Heart left ventricle (tissue), 13 donors: ENCODE data around the gene ODC1.

Source experiments
- CTCF ChIP-seq, 12 donors: fragments of 200-600 bp; sonication (generic) in 4 of 12; IDR thresholded peaks; one replicate each; pipeline versions ENCODE4 v1.5.0 to v1.8.0; 2018 to 2022; ENCODE audit warnings: antibody characterized with exemption in 12 of 12, mild to moderate bottlenecking in 5 of 12
- POLR2A ChIP-seq, 2 donors: fragments of 450-650 bp; IDR thresholded peaks; one replicate each; pipeline ENCODE4 v1.6.1; 2017; ENCODE audit warnings: antibody characterized with exemption in 2 of 2, mild to moderate bottlenecking in 2 of 2, moderate library complexity in 2 of 2
- donor health status: ischemic (EF 13 %, LVEDD 7.1; RV severe dilation, severe dysfunction).
- donor health status: DM: no; HTN: yes; CAD: no.
- donor health status: DM: no; HTN: no; CAD: no.
- donor health status: ischemic (EF 25% LVEDD 6.9; RV normal size, moderate dysfunction).
- donor health status: ischemic (EF 25% LVEDD 5.7; RV mildly dilated, moderate dysfunction).
- donor health status: ischemic (EF 35%, LVEDD 5.7; RV mildly dilated, moderate dysfunction).
- donor health status: nonischemic (EF 11% LVEDD 7.7; RV severe dilation, severe dysfunction).
- donor health status: DM: yes; HTN: yes; CAD: no.
- donor health status: PGD.
- donor health status: ischemic (EF 29% LVEDD 5.4; RV normal size, mild dysfunction).
- donor health status: nonischemic (EF 23%, LVEDD 6.1; RV moderate dilation, normal function).

GRCh38 chr2:10439971-10440370 lies 8.2 kb downstream of the ODC1 start:
- TF ChIP-seq CTCF (IDR thresholded peaks at IDR 0.05) (no peak), POLR2A (IDR thresholded peaks at IDR 0.05) (no peak)
